Measurements from ENCODE around the gene ZFHX3. TPM values are rescaled to one million over a fixed set of nuclear protein-coding genes. Genes with fewer than 3 reads are reported as not detected.

The ZFHX3 gene
- total RNA-seq, 1 experiment from 2014 or later: 1.5 TPM

GRCh38 chr16:72961863-72962262, 86.1 kb downstream of the ZFHX3 start:
- no peak overlapping the region for H2BK20ac ChIP-seq (ENCODE audit: low read depth, low read length, poor library complexity, severe bottlenecking)
- no peaks in the 10 kb centered on the region for H3K79me2 ChIP-seq (ENCODE audit: insufficient read depth, low read length)
- no peak overlapping the region for H2AFZ ChIP-seq (ENCODE audit: low read length)
- H3K36me3 Mint-ChIP-seq (ENCODE audit: insufficient read depth in 1 of 3, low read depth in 3 of 3): no peaks in the 10 kb centered on the region
- no peak overlapping the region for H2BK15ac ChIP-seq (ENCODE audit: low read depth, low read length)
- no peaks in the 10 kb centered on the region for H3K4me1 ChIP-seq (ENCODE audit: insufficient read depth, low read length)
- H3K18ac ChIP-seq (ENCODE audit: insufficient read length, low read depth, low read length): no peak overlapping the region
- no peak overlapping the region for H3K27ac Mint-ChIP-seq
- H4K5ac ChIP-seq (ENCODE audit: insufficient read length, low read depth, low read length): no peak overlapping the region
- H3K4me1 Mint-ChIP-seq: peaks cover 5 to 13% of the 10 kb centered on the region in 2 experiments; a peak in 2 of 4 replicates
- no peak overlapping the region for H3K4ac ChIP-seq (ENCODE audit: low read depth, low read length)
- no peaks in the 10 kb centered on the region for H3K9me3 ChIP-seq (ENCODE audit: control insufficient read depth, low read depth, low read length)
- DNase-seq: peak; percentile 61
- no peak overlapping the region for H2AK5ac ChIP-seq (ENCODE audit: insufficient read length, low read length)
- no peaks in the 10 kb centered on the region for H4K20me1 ChIP-seq (ENCODE audit: control insufficient read depth, insufficient read depth, insufficient read length)
- no peaks in the 10 kb centered on the region; the same call in 1 of the 2 replicates for H3K27me3 ChIP-seq (ENCODE audit: insufficient read depth, low read length)
- no peaks in the 10 kb centered on the region for H3K79me1 ChIP-seq (ENCODE audit: insufficient read depth, low read depth, low read length, poor library complexity, severe bottlenecking)
- TF ChIP-seq CTCF (conservative IDR thresholded peaks at IDR 0.05): no peak
- no peak overlapping the region for H2BK5ac ChIP-seq (ENCODE audit: insufficient read length, low read length)
- H3K27me3 Mint-ChIP-seq (ENCODE audit: low read depth): peaks cover 23% of the 10 kb centered on the region
- no peak overlapping the region for H3K27ac ChIP-seq (ENCODE audit: insufficient read length, low read depth, low read length)
- H3K56ac ChIP-seq (ENCODE audit: insufficient read length, low read depth, low read length): no peak overlapping the region
- H3K14ac ChIP-seq (ENCODE audit: insufficient read depth, low read length): no peak overlapping the region
- no peak overlapping the region for H3K9ac ChIP-seq (ENCODE audit: extremely low read depth, insufficient read length, low read length)
- H4K8ac ChIP-seq (replicated peaks; ENCODE audit: insufficient read length, low read depth, low read length): no peak overlapping the region
- H3T11ph ChIP-seq (ENCODE audit: low read length): no peak overlapping the region
- H3K4me3 Mint-ChIP-seq: no peak overlapping the region
- H3K23me2 ChIP-seq (ENCODE audit: insufficient read length, low read depth, low read length, poor library complexity, severe bottlenecking): no peaks in the 10 kb centered on the region
- no peak overlapping the region for H2BK12ac ChIP-seq (ENCODE audit: insufficient read length, low read depth, low read length)
- H3K4me2 ChIP-seq (ENCODE audit: insufficient read depth, insufficient read length, low read length): no peak overlapping the region
- no peak overlapping the region for H3K23ac ChIP-seq (ENCODE audit: insufficient read length, low read depth, low read length)
- no CpG with 5 or more reads among the region's 9 CpGs for WGBS (ENCODE audit: extremely low coverage, insufficient read length, low lambda C conversion rate)
- no peak overlapping the region for H2BK120ac ChIP-seq (ENCODE audit: low read depth, low read length, poor library complexity, severe bottlenecking)
- H4K91ac ChIP-seq (ENCODE audit: insufficient read length, low read depth, low read length): no peak overlapping the region
- no peaks in the 10 kb centered on the region for H3K9me3 Mint-ChIP-seq

Measured in H9 (cell line).